Endothelial cell of umbilical vein (primary cell): ENCODE measurements around the gene TREML2. TPM values are rescaled to one million over a fixed set of nuclear protein-coding genes. Genes with fewer than 3 reads are reported as not detected.

Experiments used
- BruUV-seq: library from RNA; stranded (reverse); fragments of 400-500 nt; replicated peaks from 2 replicates; lab custom pipeline; 2021; lab: Mats Ljungman, UMichigan
- CTCF ChIA-PET: fragments of 300-600, 350-600 bp; sonication (Branson Sonifier 250); formaldehyde crosslinking; loops from one replicate; lab custom pipeline; 2021; ENCODE audit warnings: antibody characterized with exemption, inconsistent platforms; lab: Charles Lee
- POLR2A ChIA-PET: fragments of 300-600, 350-600 bp; sonication (Branson Sonifier 250); formaldehyde crosslinking; loops from one replicate; lab custom pipeline; 2021; ENCODE audit warnings: antibody characterized with exemption, inconsistent platforms; lab: Charles Lee
- DNase-seq: peaks from one replicate; pipeline ENCODE4 v3.0.0-alpha.2; 2011; ENCODE audit warnings: low read depth, low spot score
- FAIRE-seq: peaks from 2 replicates; lab custom pipeline; 2011; peaks lifted over from hg19 to GRCh38; lab: Jason Lieb, UNC
- H2AFZ ChIP-seq: 2 replicates; pipeline ENCODE4 v1.6.0; 2012; ENCODE audit warnings: low read depth, low read length, control low read depth, inconsistent platforms
- H3K27ac ChIP-seq: 2 replicates; pipeline ENCODE4 v1.5.1; 2011; ENCODE audit warnings: low read depth, mild to moderate bottlenecking, control low read depth, low read length, moderate library complexity; ENCODE audit not compliant: insufficient read depth
- H3K27me3 ChIP-seq, 2 experiments: 2 replicates each; pipeline versions ENCODE4 v1.6.0 to v1.6.1; 2011; ENCODE audit warnings: low read length in 2 of 2, mixed read lengths in 1 of 2; ENCODE audit not compliant: control insufficient read depth in 2 of 2, insufficient read depth in 2 of 2
- H3K36me3 ChIP-seq, 2 experiments: 2 replicates in 1 of 2; 3 replicates in 1 of 2; pipeline ENCODE4 v1.5.1; 2011; ENCODE audit warnings: low read length in 2 of 2, mild to moderate bottlenecking in 1 of 2, moderate library complexity in 1 of 2; ENCODE audit not compliant: control insufficient read depth in 2 of 2, insufficient read depth in 2 of 2; ENCODE audit errors: extremely low read depth in 1 of 2
- H3K4me1 ChIP-seq: 3 replicates; pipeline ENCODE4 v1.5.1; 2011; ENCODE audit warnings: mild to moderate bottlenecking, low read length; ENCODE audit not compliant: control insufficient read depth, insufficient read depth; ENCODE audit errors: extremely low read depth
- H3K4me2 ChIP-seq: 2 replicates; pipeline ENCODE4 v1.6.1; 2011; ENCODE audit warnings: low read length, control low read depth, mixed read lengths; ENCODE audit not compliant: insufficient read depth
- H3K4me3 ChIP-seq, 3 experiments: fragments of 200-600 bp in 1 of 3; sonication (generic), shearing (Covaris generic) in 1 of 3; replicated peaks in 1 of 3; 2 replicates each; pipeline ENCODE4 v1.5.1; 2011 to 2016; ENCODE audit warnings: control low read depth in 3 of 3, low read length in 3 of 3, mild to moderate bottlenecking in 2 of 3, inconsistent platforms in 1 of 3, low read depth in 1 of 3, moderate library complexity in 1 of 3; ENCODE audit not compliant: insufficient read depth in 1 of 3
- H3K79me2 ChIP-seq: 2 replicates; pipeline ENCODE4 v1.6.0; 2012; ENCODE audit warnings: low read length, inconsistent platforms; ENCODE audit not compliant: control insufficient read depth, insufficient read depth
- H3K9ac ChIP-seq: replicated peaks from 2 replicates; pipeline ENCODE3; 2011; ENCODE audit warnings: low read length, control low read depth; ENCODE audit not compliant: insufficient read depth; ENCODE audit errors: extremely low read depth
- H3K9me1 ChIP-seq: replicated peaks from 3 replicates; pipeline ENCODE4 v1.6.0; 2011; ENCODE audit warnings: mild to moderate bottlenecking, low read length; ENCODE audit not compliant: control insufficient read depth, insufficient read depth; ENCODE audit errors: extremely low read depth
- H3K9me3 ChIP-seq: replicated peaks from 2 replicates; pipeline ENCODE4 v1.5.1; 2012; ENCODE audit warnings: low read length, inconsistent platforms; ENCODE audit not compliant: control insufficient read depth, insufficient read depth
- H4K20me1 ChIP-seq: replicated peaks from 2 replicates; pipeline ENCODE3; 2011; ENCODE audit warnings: mild to moderate bottlenecking, low read length; ENCODE audit not compliant: control insufficient read depth, insufficient read depth; ENCODE audit errors: extremely low read depth
- CTCF ChIP-seq, 2 donors: IDR thresholded peaks; 1 replicate in 1 of 2; 2 replicates in 1 of 2; pipeline ENCODE4 v1.5.1; 2011; ENCODE audit warnings: low read length in 2 of 2, mild to moderate bottlenecking in 2 of 2, moderate library complexity in 2 of 2, control low read depth in 1 of 2, inconsistent platforms in 1 of 2, low read depth in 1 of 2; ENCODE audit not compliant: insufficient read depth in 1 of 2; ENCODE audit errors: extremely low read depth in 1 of 2
- EZH2 ChIP-seq: IDR thresholded peaks from 2 replicates; pipeline ENCODE4 v1.6.1; 2012; ENCODE audit warnings: borderline replicate concordance, low read depth, mild to moderate bottlenecking, moderate library complexity, low read length, inconsistent platforms; ENCODE audit not compliant: severe bottlenecking
- FOS ChIP-seq: IDR thresholded peaks from 2 replicates; pipeline ENCODE4 v1.6.1; 2011; ENCODE audit warnings: mild to moderate bottlenecking, low read length, moderate library complexity, borderline replicate concordance; ENCODE audit not compliant: insufficient read depth
- GATA2 ChIP-seq: IDR thresholded peaks from 2 replicates; pipeline ENCODE4 v1.7.0; 2011; ENCODE audit warnings: low read depth, mild to moderate bottlenecking, moderate library complexity, mixed read lengths, low read length; ENCODE audit not compliant: insufficient read length, insufficient read depth
- JUN ChIP-seq: IDR thresholded peaks from 2 replicates; pipeline ENCODE4 v1.6.1; 2011; ENCODE audit warnings: borderline replicate concordance, low read depth; ENCODE audit not compliant: insufficient read length, insufficient read depth
- MAX ChIP-seq: IDR thresholded peaks from 2 replicates; pipeline ENCODE4 v1.6.1; 2011; ENCODE audit not compliant: insufficient read depth, insufficient read length
- MYC ChIP-seq: IDR thresholded peaks from one replicate; pipeline ENCODE4 v1.6.1; 2011; ENCODE audit warnings: mild to moderate bottlenecking, low read depth, low read length
- POLR2A ChIP-seq: IDR thresholded peaks from 2 replicates; pipeline ENCODE4 v1.6.1; 2012; ENCODE audit warnings: low read depth, mild to moderate bottlenecking, control low read depth, low read length
- POLR2AphosphoS5 ChIP-seq: IDR thresholded peaks from 2 replicates; pipeline ENCODE4 v1.6.1; 2012; ENCODE audit warnings: low read depth, mild to moderate bottlenecking, control low read depth, low read length, moderate library complexity; ENCODE audit not compliant: insufficient read depth
- dilution Hi-C: fragments of 300-500 bp; cut with MboI; formaldehyde crosslinking; loops from one replicate; pipeline ENCODE4 v1.15.0; 2019; ENCODE audit warnings: low sequenced_read_pairs; ENCODE audit not compliant: extremely low pct_ligation_motif_present
- intact Hi-C: fragments of 100-400 bp; cut with micrococcal nuclease; formaldehyde crosslinking; loops from one replicate; pipeline ENCODE4 v1.10.0; 2022
- polyA plus RNA-seq, 4 experiments: library from polyadenylated mRNA; depleted of rRNA in 3 of 4; stranded (reverse) in 3 of 4; unstranded in 1 of 4; fragments of >200 nt; gene quantifications; 2 replicates each; pipeline versions ENCODE4 v1.2.1 to v1.2.3, GENCODE V29; 2011 to 2012; ENCODE audit warnings: missing spikeins in 1 of 4
- total RNA-seq: library from RNA; stranded (reverse); gene quantifications from 2 replicates; pipeline ENCODE4 v1.2.3, GENCODE V29; 2021

The TREML2 gene
- total and polyA plus RNA-seq, 2 donors (not counting 3 experiments of a cell fraction or from before 2014, with no cell fraction given), result not detected

GRCh38 chr6:41229721-41230120 lies 28.8 kb upstream of the TREML2 start:
- intact Hi-C loops (no loop called here), dilution Hi-C loops (no loop called here)
- no peaks in the 10 kb centered on the region for H3K9me3 ChIP-seq
- TF ChIP-seq POLR2A (no peak), MYC (no peak), POLR2AphosphoS5 (no peak), EZH2 (no peak), MAX (no peak), JUN (no peak), CTCF (IDR thresholded peaks at IDR 0.05; ENCODE audit: extremely low read depth in 1 of 2, insufficient read depth in 1 of 2, low read depth in 1 of 2, low read length in 2 of 2) (no peak), FOS (no peak), GATA2 (no peak)
- H3K36me3 ChIP-seq, result no peaks in the 10 kb centered on the region
- no peaks in the 10 kb centered on the region for H3K79me2 ChIP-seq
- DNase-seq, result no peak
- no peaks in the 10 kb centered on the region for H4K20me1 ChIP-seq
- H3K4me1 ChIP-seq, result no peaks in the 10 kb centered on the region
- no peaks in the 10 kb centered on the region for H3K9me1 ChIP-seq
- H3K4me3 ChIP-seq, result no peak overlapping the region
- no peak overlapping the region for H3K9ac ChIP-seq
- no peak for FAIRE-seq
- no peak overlapping the region for H3K4me2 ChIP-seq
- CTCF ChIA-PET, result interaction anchor here (1.0 kb wide), 1 partner anchor 38 kb away, joined by 3 read pairs; no protein-coding TSS in a partner anchor
- no peak overlapping the region for H3K27ac ChIP-seq
- H2AFZ ChIP-seq, result no peak overlapping the region
- no TSS peak for BruUV-seq
- POLR2A ChIA-PET, result no interaction called here
- H3K27me3 ChIP-seq, result peaks cover 0 to 8% of the 10 kb centered on the region in 2 experiments
